Nephron (organoid): ENCODE measurements around the gene PGGT1B.

Experiments used
- H3K27ac Mint-ChIP-seq, 3 experiments: 2 replicates each; pipeline ENCODE4 v1.8.0; 2020; ENCODE audit warnings: mixed read lengths in 3 of 3, mild to moderate bottlenecking in 2 of 3, moderate library complexity in 1 of 3
- H3K27me3 Mint-ChIP-seq: 2 replicates; pipeline ENCODE4 v1.8.0; 2021; ENCODE audit warnings: low read depth, mild to moderate bottlenecking, moderate library complexity, mixed read lengths
- H3K36me3 Mint-ChIP-seq: 2 replicates; pipeline ENCODE4 v1.8.0; 2020; ENCODE audit warnings: low read depth, mixed read lengths
- H3K4me1 Mint-ChIP-seq: 2 replicates; pipeline ENCODE4 v1.8.0; 2020; ENCODE audit warnings: mixed read lengths
- H3K4me3 Mint-ChIP-seq, 3 experiments: 2 replicates each; pipeline ENCODE4 v1.8.0; 2020; ENCODE audit warnings: mild to moderate bottlenecking in 3 of 3, mixed read lengths in 3 of 3, moderate library complexity in 2 of 3
- H3K9me3 Mint-ChIP-seq: 2 replicates; pipeline ENCODE4 v1.8.0; 2020; ENCODE audit warnings: mixed read lengths
- CTCF ChIP-seq, 3 experiments: fragments of 200-600 bp; sonication (generic); IDR thresholded peaks; one replicate each; pipeline ENCODE4 v1.5.0; 2021; ENCODE audit warnings: antibody characterized with exemption in 3 of 3; ENCODE audit not compliant: unreplicated experiment in 3 of 3

PGGT1B gene

GRCh38 chr5:115271295-115272050 lies 8.8 kb upstream of the PGGT1B start:
- H3K4me3 Mint-ChIP-seq: no peak overlapping the region
- H3K27me3 Mint-ChIP-seq: no peaks in the 10 kb centered on the region
- no peak overlapping the region for H3K27ac Mint-ChIP-seq
- peaks cover 29% of the 10 kb centered on the region for H3K36me3 Mint-ChIP-seq
- no peak for TF ChIP-seq CTCF (IDR thresholded peaks at IDR 0.05; ENCODE audit: unreplicated experiment in 3 of 3)
- H3K4me1 Mint-ChIP-seq: no peaks in the 10 kb centered on the region
- no peaks in the 10 kb centered on the region for H3K9me3 Mint-ChIP-seq

GRCh38 chr5:115267617-115268016 lies 4.9 kb upstream of the PGGT1B start:
- peaks cover 5% of the 10 kb centered on the region for H3K4me1 Mint-ChIP-seq
- H3K9me3 Mint-ChIP-seq: no peaks in the 10 kb centered on the region
- H3K36me3 Mint-ChIP-seq: peaks cover 12% of the 10 kb centered on the region
- no peak for TF ChIP-seq CTCF (IDR thresholded peaks at IDR 0.05; ENCODE audit: unreplicated experiment in 3 of 3)
- H3K4me3 Mint-ChIP-seq: no peak overlapping the region
- no peaks in the 10 kb centered on the region for H3K27me3 Mint-ChIP-seq
- H3K27ac Mint-ChIP-seq: no peak overlapping the region

- Mint-ChIP-seq H3K36me3 (peaks cover 12% of the 10 kb centered on the region), H3K9me3 (no peaks in the 10 kb centered on the region), H3K27ac (no peak overlapping the region), H3K27me3 (no peaks in the 10 kb centered on the region), H3K4me1 (peaks cover 19% of the 10 kb centered on the region), H3K4me3 (no peak overlapping the region)
- no peak for TF ChIP-seq CTCF (IDR thresholded peaks at IDR 0.05; ENCODE audit: unreplicated experiment in 3 of 3)
Observed at GRCh38 chr5:115265220-115265619, 2.5 kb upstream of the PGGT1B start.

- TF ChIP-seq CTCF (IDR thresholded peaks at IDR 0.05; ENCODE audit: unreplicated experiment in 3 of 3): no peak
- peaks cover 19% of the 10 kb centered on the region for H3K4me1 Mint-ChIP-seq
- no peak overlapping the region for H3K4me3 Mint-ChIP-seq
- no peaks in the 10 kb centered on the region for H3K27me3 Mint-ChIP-seq
- no peak overlapping the region for H3K27ac Mint-ChIP-seq
- no peaks in the 10 kb centered on the region for H3K9me3 Mint-ChIP-seq
- peaks cover 12% of the 10 kb centered on the region for H3K36me3 Mint-ChIP-seq
Observed at GRCh38 chr5:115264786-115265185, 2.1 kb upstream of the PGGT1B start.

GRCh38 chr5:115263078-115263380 lies 352 bp upstream of the PGGT1B start:
- peaks cover 19% of the 10 kb centered on the region for H3K4me1 Mint-ChIP-seq
- no peak for TF ChIP-seq CTCF (IDR thresholded peaks at IDR 0.05; ENCODE audit: unreplicated experiment in 3 of 3)
- no peaks in the 10 kb centered on the region for H3K27me3 Mint-ChIP-seq
- peak overlapping the region; percentile 85 to 94 (median 94) for H3K27ac Mint-ChIP-seq
- peak overlapping the region; percentile 89 to 96 (median 92) for H3K4me3 Mint-ChIP-seq
- H3K9me3 Mint-ChIP-seq: no peaks in the 10 kb centered on the region
- peaks cover 12% of the 10 kb centered on the region for H3K36me3 Mint-ChIP-seq

GRCh38 chr5:115262011-115262320 lies 711 bp downstream of the PGGT1B start:
- H3K4me1 Mint-ChIP-seq: peaks cover 19% of the 10 kb centered on the region
- H3K9me3 Mint-ChIP-seq: no peaks in the 10 kb centered on the region
- H3K4me3 Mint-ChIP-seq: peak overlapping the region; percentile 89 to 96 (median 92)
- no peak for TF ChIP-seq CTCF (IDR thresholded peaks at IDR 0.05; ENCODE audit: unreplicated experiment in 3 of 3)
- peak overlapping the region; percentile 85 to 94 (median 94) for H3K27ac Mint-ChIP-seq
- peaks cover 8% of the 10 kb centered on the region for H3K36me3 Mint-ChIP-seq
- H3K27me3 Mint-ChIP-seq: no peaks in the 10 kb centered on the region
